Raji (cell line): Measurements from ENCODE around the gene FRMD4A.

Experiments used
- POLR2A ChIP-seq: IDR thresholded peaks from 2 replicates; pipeline ENCODE4 v1.6.1; 2011; ENCODE audit warnings: low read depth, low read length, control low read depth; ENCODE audit not compliant: insufficient read depth

FRMD4A gene

GRCh38 chr10:14025283-14026189 is 305.2 kb downstream of the FRMD4A start:
- no peak for TF ChIP-seq POLR2A

- no peak for TF ChIP-seq POLR2A
Observed at GRCh38 chr10:14024329-14025202, 306.2 kb downstream of the FRMD4A start.

GRCh38 chr10:14023673-14024328 is 306.9 kb downstream of the FRMD4A start:
- no peak for TF ChIP-seq POLR2A

GRCh38 chr10:14022954-14023672 is 307.6 kb downstream of the FRMD4A start:
- TF ChIP-seq POLR2A: no peak

- no peak for TF ChIP-seq POLR2A
Observed at GRCh38 chr10:14022052-14022451, 308.7 kb downstream of the FRMD4A start.

- no peak for TF ChIP-seq POLR2A
Observed at GRCh38 chr10:14020037-14020664, 310.6 kb downstream of the FRMD4A start.

GRCh38 chr10:14017467-14017866 is 313.3 kb downstream of the FRMD4A start:
- TF ChIP-seq POLR2A: no peak

- no peak for TF ChIP-seq POLR2A
Observed at GRCh38 chr10:14016931-14017333, 313.8 kb downstream of the FRMD4A start.

- no peak for TF ChIP-seq POLR2A
Observed at GRCh38 chr10:14016011-14016536, 314.6 kb downstream of the FRMD4A start.

GRCh38 chr10:14014423-14014822 is 316.3 kb downstream of the FRMD4A start:
- no peak for TF ChIP-seq POLR2A

- no peak for TF ChIP-seq POLR2A
Observed at GRCh38 chr10:14010769-14011574, 319.8 kb downstream of the FRMD4A start.

- no peak for TF ChIP-seq POLR2A
Observed at GRCh38 chr10:14010101-14010558, 320.6 kb downstream of the FRMD4A start.
